HepG2 (cell line): ENCODE data around the gene MCAM. TPM values are rescaled to one million over a fixed set of nuclear protein-coding genes. Genes with fewer than 3 reads are reported as not detected.

Experiments used
- CREB1 ChIP-seq, 2 experiments: fragments of 450-650 bp in 1 of 2; IDR thresholded peaks; 2 replicates each; pipeline ENCODE4 v1.6.1; 2016 to 2017; ENCODE audit warnings: control low read depth in 1 of 2, mild to moderate bottlenecking in 1 of 2, missing compliant biosample characterization in 1 of 2, missing genetic modification characterization in 1 of 2
- DMAP1 ChIP-seq: IDR thresholded peaks from 2 replicates; pipeline ENCODE4 v1.6.1; 2016
- DRAP1 ChIP-seq: IDR thresholded peaks from 2 replicates; pipeline ENCODE4 v1.6.1; 2016; ENCODE audit warnings: missing genetic modification reagents, missing compliant biosample characterization
- GABPA ChIP-seq, 2 experiments: IDR thresholded peaks; 2 replicates each; pipeline ENCODE4 v1.6.1; 2011 to 2016; ENCODE audit warnings: low read depth in 2 of 2, low read length in 1 of 2, missing biosample characterization in 1 of 2, missing genetic modification characterization in 1 of 2
- THYN1 ChIP-seq: sonication (generic); formaldehyde crosslinking; IDR thresholded peaks from 2 replicates; pipeline ENCODE4 v1.8.1; 2023; ENCODE audit warnings: low read depth, mild to moderate bottlenecking, moderate library complexity, missing genetic modification reagents, borderline replicate concordance
- ZBTB21 ChIP-seq: sonication (generic); formaldehyde crosslinking; IDR thresholded peaks from 2 replicates; pipeline ENCODE4 v1.4.0; 2020; ENCODE audit warnings: missing genetic modification reagents
- ZFYVE20 ChIP-seq: sonication (generic); formaldehyde crosslinking; IDR thresholded peaks from 2 replicates; pipeline ENCODE4 v1.8.0; 2023; ENCODE audit warnings: low read depth, mild to moderate bottlenecking, moderate library complexity, missing genetic modification reagents, borderline replicate concordance
- ZNF574 ChIP-seq: sonication (generic); formaldehyde crosslinking; IDR thresholded peaks from 2 replicates; pipeline ENCODE4 v1.4.0; 2020; ENCODE audit warnings: missing genetic modification reagents
- ZNF687 ChIP-seq: sonication (generic); formaldehyde crosslinking; IDR thresholded peaks from 2 replicates; pipeline ENCODE4 v1.5.1; 2020; ENCODE audit warnings: mild to moderate bottlenecking, missing genetic modification reagents, moderate library complexity
- polyA plus RNA-seq, 8 experiments: library from polyadenylated mRNA; depleted of rRNA in 3 of 8; stranded (reverse) in 7 of 8; unstranded in 1 of 8; fragments of >200 nt; fragmentation: Illumina TruSeq in 4 of 8; extraction: Trizol in 4 of 8; gene quantifications; 2 replicates each; pipeline versions ENCODE4 v1.2.1 to v1.2.3, GENCODE V29; 2011 to 2016; ENCODE audit warnings: low read depth in 4 of 8, missing spikeins in 1 of 8, mixed read lengths in 1 of 8; ENCODE audit not compliant: insufficient read depth in 1 of 8
- total RNA-seq, 5 experiments: library from RNA; depleted of rRNA; stranded (reverse); fragments of >200 nt; fragmentation: Illumina TruSeq; extraction: Trizol; gene quantifications; 2 replicates each; pipeline ENCODE4 v1.2.3, GENCODE V29; 2016; ENCODE audit warnings: low read depth in 1 of 5

The MCAM gene
- total and polyA plus RNA-seq, 2 of the 13 experiments (the other 11 are each of a cell fraction or from before 2014, with no cell fraction given): 12.1 to 15.2 TPM

GRCh38 chr11:119318240-119319135 lies 1.6 kb upstream of the MCAM start (continued):
- TF ChIP-seq ZNF687 (CRISPR knock-in tag): peak; percentile 79
- TF ChIP-seq GABPA (IDR thresholded peaks at IDR 0.05; ENCODE audit: low read depth, low read length): no peak
- peak; percentile 79 for TF ChIP-seq GABPA (CRISPR knock-in tag; IDR thresholded peaks at IDR 0.05; ENCODE audit: low read depth)
- peak; percentile 14; the same call in 1 of the 2 replicates for TF ChIP-seq ZNF574 (CRISPR knock-in tag)
- no peak for TF ChIP-seq THYN1 (CRISPR knock-in tag)
- TF ChIP-seq DMAP1 (CRISPR knock-in tag): peak; percentile 41; the same call in 1 of the 2 replicates
- TF ChIP-seq DRAP1 (CRISPR knock-in tag): 0 out of 2 replicates have a peak, but pooled peaks have one; percentile 19
- TF ChIP-seq ZBTB21 (CRISPR knock-in tag): peak; percentile 96
- peak; percentile 63 for TF ChIP-seq CREB1 (IDR thresholded peaks at IDR 0.05)
- peak; percentile 70 for TF ChIP-seq CREB1 (CRISPR knock-in tag; IDR thresholded peaks at IDR 0.05)
- no peak for TF ChIP-seq ZFYVE20 (CRISPR knock-in tag)
